Neural progenitor cell (in vitro differentiated cells): ENCODE results near the gene CTNNA3. TPM values are rescaled to one million over a fixed set of nuclear protein-coding genes. Genes with fewer than 3 reads are reported as not detected.

Experiments used
- DNase-seq: peaks from one replicate; pipeline ENCODE4 v3.0.0-alpha.2; 2016; ENCODE audit warnings: low spot score
- H2AFZ ChIP-seq: fragments of 200-600 bp; sonication (generic); replicated peaks from 2 replicates; pipeline ENCODE4 v1.6.1; 2016; ENCODE audit warnings: antibody characterized with exemption
- H3F3A ChIP-seq: fragments of 200-600 bp; sonication (generic); 2 replicates; pipeline ENCODE4 v1.6.1; 2016; ENCODE audit warnings: antibody characterized with exemption, low read depth
- H3K27ac ChIP-seq: fragments of 200-600 bp; sonication (generic); 2 replicates; pipeline ENCODE4 v1.5.1; 2016; ENCODE audit warnings: mild to moderate bottlenecking
- H3K27me3 ChIP-seq: fragments of 200-600 bp; sonication (generic); 2 replicates; pipeline ENCODE4 v1.6.1; 2016; ENCODE audit warnings: mild to moderate bottlenecking, moderate library complexity
- H3K36me3 ChIP-seq: fragments of 200-600 bp; sonication (generic); 2 replicates; pipeline ENCODE4 v1.5.1; 2016
- H3K4me1 ChIP-seq: fragments of 200-600 bp; sonication (generic); 2 replicates; pipeline ENCODE4 v1.6.1; 2016; ENCODE audit warnings: mixed run types
- H3K4me2 ChIP-seq: fragments of 200-600 bp; sonication (generic); 2 replicates; pipeline ENCODE4 v1.6.1; 2016
- H3K4me3 ChIP-seq: fragments of 200-600 bp; sonication (generic); 2 replicates; pipeline ENCODE4 v1.5.1; 2016
- H3K79me2 ChIP-seq: fragments of 200-600 bp; sonication (generic); 2 replicates; pipeline ENCODE4 v1.6.1; 2016; ENCODE audit warnings: low read depth
- H3K9ac ChIP-seq: fragments of 200-600 bp; sonication (generic); 2 replicates; pipeline ENCODE4 v1.6.1; 2016
- H3K9me3 ChIP-seq: fragments of 200-600 bp; sonication (generic); 2 replicates; pipeline ENCODE4 v1.5.1; 2016; ENCODE audit warnings: low read depth
- H4K20me1 ChIP-seq: fragments of 200-600 bp; sonication (generic); 2 replicates; pipeline ENCODE4 v1.6.1; 2016; ENCODE audit warnings: low read depth
- H3K27ac Mint-ChIP-seq: 3 replicates; pipeline ENCODE4 v1.8.0; 2021; ENCODE audit warnings: mixed read lengths
- H3K27me3 Mint-ChIP-seq: 2 replicates; pipeline ENCODE4 v1.8.0; 2022; ENCODE audit warnings: low read depth, mild to moderate bottlenecking, inconsistent platforms, moderate library complexity, mixed read lengths; ENCODE audit not compliant: insufficient read depth
- H3K36me3 Mint-ChIP-seq: 3 replicates; pipeline ENCODE4 v1.8.0; 2021; ENCODE audit warnings: mixed read lengths
- H3K4me1 Mint-ChIP-seq: 3 replicates; pipeline ENCODE4 v1.8.0; 2021; ENCODE audit warnings: mixed read lengths
- H3K4me3 Mint-ChIP-seq: 3 replicates; pipeline ENCODE4 v1.8.0; 2021; ENCODE audit warnings: mild to moderate bottlenecking, moderate library complexity, mixed read lengths
- H3K9me3 Mint-ChIP-seq: 3 replicates; pipeline ENCODE4 v1.8.0; 2020; ENCODE audit warnings: mixed read lengths
- CTCF ChIP-seq: fragments of 200-600 bp; sonication (generic); IDR thresholded peaks from 2 replicates; pipeline ENCODE4 v1.5.1; 2017; ENCODE audit warnings: antibody characterized with exemption, mild to moderate bottlenecking
- EZH2 ChIP-seq: fragments of 200-600 bp; sonication (generic); IDR thresholded peaks from 2 replicates; pipeline ENCODE4 v1.6.1; 2017; ENCODE audit warnings: antibody characterized with exemption, mild to moderate bottlenecking, moderate library complexity
- EZH2phosphoT487 ChIP-seq: fragments of 200-600 bp; sonication (generic); IDR thresholded peaks from 2 replicates; pipeline ENCODE4 v1.6.1; 2017; ENCODE audit warnings: antibody characterized with exemption
- total RNA-seq: library from RNA; depleted of rRNA; stranded (reverse); fragments of >200 nt; gene quantifications from 2 replicates; pipeline ENCODE4 v1.2.3, GENCODE V29; 2015; ENCODE audit warnings: low replicate concordance

CTNNA3 gene
- total RNA-seq, 1 donor from 2014 or later, result 12.9 TPM

GRCh38 chr10:67473850-67474633, 222.0 kb downstream of the CTNNA3 start:
- Histone ChIP-seq H3K4me2 (no peak overlapping the region), H4K20me1 (no peaks in the 10 kb centered on the region), H2AFZ (no peak overlapping the region), H3K4me1 (no peaks in the 10 kb centered on the region), H3K36me3 (no peaks in the 10 kb centered on the region), H3K4me3 (no peak overlapping the region), H3K9ac (no peak overlapping the region), H3K79me2 (no peaks in the 10 kb centered on the region), H3K27ac (no peak overlapping the region), H3K27me3 (no peaks in the 10 kb centered on the region), H3F3A (no peaks in the 10 kb centered on the region), H3K9me3 (peaks cover 8% of the 10 kb centered on the region)
- Mint-ChIP-seq H3K4me3 (no peak overlapping the region), H3K36me3 (no peaks in the 10 kb centered on the region), H3K9me3 (peaks cover 18% of the 10 kb centered on the region), H3K4me1 (no peaks in the 10 kb centered on the region), H3K27ac (no peak overlapping the region), H3K27me3 (no peaks in the 10 kb centered on the region)
- no peak for DNase-seq
- no peak for TF ChIP-seq CTCF
- TF ChIP-seq EZH2phosphoT487, result no peak
- no peak for TF ChIP-seq EZH2

- Histone ChIP-seq H4K20me1 (no peaks in the 10 kb centered on the region), H2AFZ (no peak overlapping the region), H3F3A (no peaks in the 10 kb centered on the region), H3K4me1 (no peaks in the 10 kb centered on the region), H3K4me3 (no peak overlapping the region), H3K27ac (no peak overlapping the region), H3K27me3 (no peaks in the 10 kb centered on the region), H3K79me2 (no peaks in the 10 kb centered on the region), H3K36me3 (no peaks in the 10 kb centered on the region), H3K9me3 (no peaks in the 10 kb centered on the region), H3K9ac (no peak overlapping the region), H3K4me2 (no peak overlapping the region)
- Mint-ChIP-seq H3K4me3 (no peak overlapping the region), H3K4me1 (no peaks in the 10 kb centered on the region), H3K27ac (no peak overlapping the region), H3K27me3 (no peaks in the 10 kb centered on the region), H3K9me3 (no peaks in the 10 kb centered on the region), H3K36me3 (no peaks in the 10 kb centered on the region)
- TF ChIP-seq EZH2phosphoT487, result no peak
- no peak for TF ChIP-seq EZH2
- TF ChIP-seq CTCF, result no peak
- DNase-seq, result no peak
Measured at GRCh38 chr10:67471022-67471421, 225.0 kb downstream of the CTNNA3 start.

GRCh38 chr10:67464278-67464677, 231.7 kb downstream of the CTNNA3 start:
- H3K27me3 ChIP-seq, result no peaks in the 10 kb centered on the region
- Mint-ChIP-seq H3K4me1 (no peaks in the 10 kb centered on the region), H3K27me3 (no peaks in the 10 kb centered on the region), H3K4me3 (no peak overlapping the region), H3K27ac (no peak overlapping the region), H3K36me3 (no peaks in the 10 kb centered on the region), H3K9me3 (no peaks in the 10 kb centered on the region)
- H3K4me2 ChIP-seq, result no peak overlapping the region
- H3K79me2 ChIP-seq, result no peaks in the 10 kb centered on the region
- H3K4me1 ChIP-seq, result no peaks in the 10 kb centered on the region
- no peaks in the 10 kb centered on the region for H3F3A ChIP-seq
- no peak overlapping the region for H3K27ac ChIP-seq
- no peaks in the 10 kb centered on the region for H4K20me1 ChIP-seq
- no peak overlapping the region for H3K9ac ChIP-seq
- H3K36me3 ChIP-seq, result no peaks in the 10 kb centered on the region
- TF ChIP-seq EZH2phosphoT487, result no peak
- no peak for TF ChIP-seq EZH2
- TF ChIP-seq CTCF, result no peak
- H3K4me3 ChIP-seq, result no peak overlapping the region
- H2AFZ ChIP-seq, result no peak overlapping the region
- no peaks in the 10 kb centered on the region for H3K9me3 ChIP-seq
- no peak for DNase-seq
